Stimulated activated naive CD4-positive, alpha-beta T cell (primary cell): ENCODE results near the gene ZNF483.
"Not testable (repeated sequence)": the region's sequence is repeated elsewhere in the genome, so short reads cannot be mapped to it uniquely, and the experiment has no call there.

ENCODE experiments used
- DNase-seq, 6 experiments: peaks; one replicate each; lab custom pipeline; 2025; lab: John Stamatoyannopoulos, UW

ZNF483 gene

DNA sequence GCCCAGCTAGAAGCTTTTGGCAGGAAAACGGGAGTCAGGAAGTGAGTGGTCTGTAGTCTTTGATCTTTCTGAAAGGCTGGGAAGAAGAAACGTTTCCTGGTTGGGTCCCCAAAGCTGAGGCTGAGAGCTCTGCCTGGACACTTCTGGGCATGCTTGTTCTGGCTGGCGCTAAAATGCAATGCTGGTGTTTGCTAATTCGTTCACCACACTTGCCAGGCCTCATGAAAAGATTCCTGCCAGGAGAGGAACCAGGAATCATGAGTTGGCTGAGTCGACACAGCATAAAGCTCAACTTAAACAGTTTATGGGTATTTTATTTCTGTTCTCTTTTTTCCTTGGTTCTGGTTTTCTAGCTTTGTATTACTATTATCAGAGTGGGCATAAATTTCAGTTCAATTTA lies 85.2 kb downstream of the ZNF483 start:
- DNase-seq, result no peak

DNA sequence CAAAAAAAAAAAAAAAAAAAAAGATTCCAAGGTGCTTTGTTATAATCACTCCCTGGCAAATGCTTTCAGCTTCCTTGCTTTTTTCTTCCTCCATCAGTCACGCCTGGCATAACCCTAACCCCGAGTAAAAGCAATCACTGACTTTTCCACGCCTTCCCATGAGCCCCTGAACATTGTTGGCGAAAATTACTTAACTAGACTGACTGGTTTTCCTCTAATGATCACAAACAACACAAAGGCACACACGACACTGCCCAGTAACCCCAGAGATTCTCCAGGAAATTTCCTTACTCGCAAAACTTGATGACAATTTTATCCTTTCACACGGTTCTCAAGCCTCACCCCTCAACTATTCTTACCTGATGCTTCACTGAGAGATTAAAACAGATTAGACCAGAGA lies 85.9 kb downstream of the ZNF483 start:
- DNase-seq, result no peak

DNA sequence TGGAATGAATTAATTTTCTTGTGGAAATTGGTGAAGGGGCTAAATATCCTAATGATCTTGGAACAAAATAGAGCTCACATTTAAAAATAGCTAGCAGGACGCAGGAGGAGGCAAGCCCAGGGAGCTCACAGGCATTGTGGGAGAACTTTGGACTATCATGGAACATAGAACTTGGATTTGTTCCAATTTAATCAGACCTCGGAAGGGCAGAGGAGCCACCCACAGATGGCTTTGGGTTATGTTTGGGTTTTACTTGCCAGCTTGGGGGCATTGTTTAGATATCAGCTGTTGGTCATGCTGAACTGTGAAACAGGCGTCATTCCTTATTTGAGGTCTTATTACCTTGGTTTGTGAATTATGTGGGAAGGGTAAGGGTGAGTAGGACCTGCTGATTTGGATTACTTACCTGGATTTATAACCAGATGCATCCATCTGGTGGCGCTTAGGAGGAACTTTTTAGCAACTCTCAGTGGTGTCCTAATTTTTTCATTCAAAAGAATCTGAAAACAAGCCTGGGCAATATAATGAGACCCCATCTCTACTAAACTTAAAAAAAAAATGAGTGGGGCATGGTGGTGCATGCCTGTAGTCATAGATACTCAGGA lies 88.6 kb downstream of the ZNF483 start:
- DNase-seq, result no peak

DNA sequence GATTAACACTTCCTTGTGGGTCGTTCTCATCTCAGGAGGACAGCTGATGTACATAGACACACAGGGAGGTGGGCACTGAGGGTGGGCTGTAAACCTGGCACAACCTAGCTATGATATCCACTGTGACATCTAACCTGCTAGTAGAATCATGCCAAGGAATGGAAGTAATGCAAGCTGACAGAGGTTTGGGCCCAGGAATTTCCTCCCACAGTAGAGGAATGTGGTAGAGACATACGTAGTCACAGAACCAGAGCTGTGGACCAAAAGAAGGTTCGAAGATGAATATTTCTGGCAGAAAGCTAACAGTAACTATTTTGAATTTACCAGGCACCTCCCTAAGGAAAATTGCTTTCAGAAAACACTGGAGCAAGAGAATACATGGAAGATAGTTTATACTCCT lies 90.9 kb downstream of the ZNF483 start:
- DNase-seq, result no peak

DNA sequence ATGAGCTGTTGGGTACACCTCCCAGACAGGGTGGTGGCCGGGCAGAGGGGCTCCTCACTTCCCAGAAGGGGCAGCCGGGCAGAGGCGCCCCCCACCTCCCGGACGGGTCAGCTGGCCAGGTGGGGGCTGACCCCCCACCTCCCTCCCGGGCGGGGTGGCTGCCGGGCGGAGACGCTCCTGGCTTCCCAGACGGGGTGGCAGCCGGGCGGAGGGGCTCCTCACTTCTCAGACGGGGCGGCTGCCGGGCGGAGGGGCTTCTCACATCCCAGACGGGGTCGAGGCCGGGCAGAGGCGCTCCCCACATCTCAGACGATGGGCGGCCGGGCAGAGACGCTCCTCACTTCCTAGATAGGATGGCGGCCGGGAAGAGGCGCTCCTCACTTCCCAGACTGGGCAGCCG lies 92.4 kb downstream of the ZNF483 start:
- DNase-seq, result not testable (repeated sequence)

DNA sequence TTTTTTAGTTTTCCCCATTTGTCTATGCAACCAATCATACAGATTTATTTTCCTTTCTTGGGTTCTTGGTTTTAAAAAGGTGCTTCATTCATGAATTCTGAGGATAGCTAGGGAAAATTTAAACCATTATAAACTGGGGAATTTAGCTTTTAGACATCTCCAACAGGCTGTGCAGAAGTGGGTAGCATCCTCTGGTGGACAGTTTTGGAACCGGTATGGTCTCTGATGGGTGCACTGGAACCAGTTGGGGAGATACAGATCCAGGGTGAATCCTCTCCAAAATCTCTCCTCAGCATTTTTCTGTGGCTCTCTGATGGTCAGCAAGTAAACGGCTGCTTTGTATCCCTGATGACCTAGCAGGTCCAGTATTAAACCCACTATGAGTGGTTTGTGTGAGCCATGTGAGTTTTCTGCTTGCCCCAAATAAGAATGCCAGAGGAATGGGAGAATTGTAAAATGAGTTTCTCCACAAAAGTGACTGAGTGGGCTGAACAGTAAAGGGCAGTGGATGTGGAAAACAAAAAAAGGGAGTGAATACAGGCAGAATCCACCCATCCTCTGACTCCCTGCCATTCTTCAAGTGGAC lies 97.0 kb downstream of the ZNF483 start:
- peak in 2 of 6 experiments; percentile 4 to 32 for DNase-seq

DNA sequence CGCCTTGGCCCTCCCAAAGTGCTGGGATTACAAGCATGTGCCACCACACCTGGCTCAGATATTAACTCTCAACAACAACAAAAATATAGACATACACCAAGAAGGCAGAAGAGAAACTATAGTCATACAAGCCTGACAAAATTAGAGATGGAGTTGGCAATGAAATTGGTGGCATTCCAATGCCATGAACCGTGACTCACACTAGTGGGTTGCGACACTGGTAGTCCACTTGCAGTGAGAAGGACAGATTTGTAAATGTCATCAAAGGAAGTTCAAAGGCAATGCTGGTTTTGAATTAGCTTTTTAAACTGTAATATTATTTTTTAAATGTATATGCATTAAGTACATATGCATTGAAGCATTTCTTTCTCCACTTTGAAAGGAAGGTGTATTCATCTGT lies 97.6 kb downstream of the ZNF483 start:
- DNase-seq, result no peak
